ENCODE measurements around the gene AIG1.

AIG1 gene

GRCh38 chr6:143098054-143098671, 37.5 kb downstream of the AIG1 start:
- DNase-seq = no peak

DNA sequence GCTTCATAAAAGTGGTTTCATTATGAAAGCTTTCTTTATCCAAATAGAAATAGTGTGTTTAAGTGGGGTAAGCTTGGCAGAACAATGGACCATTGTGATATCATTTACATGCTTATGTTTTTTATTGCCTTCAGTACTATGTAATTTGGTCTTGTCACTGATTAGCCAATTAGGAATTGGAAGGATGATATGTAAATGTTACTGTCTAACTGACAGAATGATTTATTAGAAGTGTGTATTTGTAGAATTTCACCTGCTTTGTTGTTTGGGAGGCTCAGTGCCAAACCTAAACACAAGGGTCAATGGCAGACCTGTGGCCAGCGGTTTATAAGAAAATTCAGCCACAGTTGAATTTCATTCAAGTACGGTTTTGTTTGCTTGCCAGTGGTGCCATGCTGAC, 39.0 kb downstream of the AIG1 start:
- DNase-seq = peak; percentile 82

GRCh38 chr6:143100429-143100828, 39.7 kb downstream of the AIG1 start:
- DNase-seq = no peak

DNA sequence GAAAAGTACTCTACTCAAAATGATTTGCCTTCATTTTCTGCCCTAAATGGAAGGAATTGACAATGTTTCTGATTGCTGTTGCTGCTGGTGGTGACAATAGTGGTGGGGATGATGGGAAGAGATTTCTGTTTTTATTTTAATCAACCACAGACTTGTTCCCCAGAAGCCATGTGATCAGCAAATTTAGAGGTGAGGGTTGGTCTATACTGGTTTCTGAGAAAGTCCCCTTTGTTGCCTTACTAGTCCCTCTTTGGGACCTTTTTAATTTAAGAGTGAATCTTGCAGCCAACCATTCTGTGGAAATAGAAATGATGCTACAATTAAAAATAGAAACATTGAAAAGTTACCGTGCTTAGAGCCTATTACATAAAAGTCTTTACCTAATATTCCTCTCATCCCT, 43.2 kb downstream of the AIG1 start:
- no peak for DNase-seq

DNA sequence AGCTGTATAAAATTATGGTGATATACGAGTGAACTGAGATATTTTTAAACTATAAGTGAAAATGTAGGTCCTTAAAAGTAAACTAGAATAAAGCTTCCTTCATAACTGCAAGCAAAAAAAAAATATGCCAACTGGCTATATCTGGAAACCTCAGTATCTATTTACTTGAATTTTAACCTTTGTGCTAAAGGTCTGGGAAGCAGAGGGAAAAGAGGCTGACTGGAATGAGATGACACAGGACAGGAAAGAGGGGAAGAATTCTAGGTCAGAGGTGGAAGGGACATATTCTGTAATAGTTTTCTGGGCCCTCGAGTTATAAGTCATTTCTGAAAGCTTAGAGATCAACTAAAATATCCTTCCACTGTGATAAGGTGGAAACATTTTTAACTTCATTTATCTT, 46.8 kb downstream of the AIG1 start:
- DNase-seq = no peak

- DNase-seq = no peak
Measured at GRCh38 chr6:143107911-143108761, 47.4 kb downstream of the AIG1 start.

- DNase-seq = no peak
Measured at GRCh38 chr6:143109196-143109595, 48.5 kb downstream of the AIG1 start.

- no peak for DNase-seq
Measured at GRCh38 chr6:143110572-143110971, 49.9 kb downstream of the AIG1 start.

- DNase-seq = no peak
Measured at GRCh38 chr6:143110996-143111395, 50.3 kb downstream of the AIG1 start.

DNA sequence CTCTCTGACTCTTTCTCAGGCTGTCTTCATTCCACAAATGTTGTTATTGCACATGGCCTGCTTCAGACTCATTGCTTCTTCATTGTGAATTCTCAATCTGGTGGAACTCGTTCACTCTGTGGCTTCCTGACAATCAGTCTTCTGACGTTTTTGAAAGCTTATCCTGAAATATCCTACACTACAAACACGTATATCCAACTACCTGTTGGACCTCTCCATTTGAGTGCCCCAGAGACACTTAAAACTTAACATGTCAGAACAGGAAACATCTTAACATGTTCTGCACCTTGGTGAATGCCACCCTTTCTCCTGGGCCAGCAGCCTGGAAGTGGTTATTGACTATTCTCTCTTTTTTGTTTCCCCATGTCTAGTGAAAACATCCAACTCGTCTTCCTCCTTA, 50.8 kb downstream of the AIG1 start:
- DNase-seq = no peak

DNA sequence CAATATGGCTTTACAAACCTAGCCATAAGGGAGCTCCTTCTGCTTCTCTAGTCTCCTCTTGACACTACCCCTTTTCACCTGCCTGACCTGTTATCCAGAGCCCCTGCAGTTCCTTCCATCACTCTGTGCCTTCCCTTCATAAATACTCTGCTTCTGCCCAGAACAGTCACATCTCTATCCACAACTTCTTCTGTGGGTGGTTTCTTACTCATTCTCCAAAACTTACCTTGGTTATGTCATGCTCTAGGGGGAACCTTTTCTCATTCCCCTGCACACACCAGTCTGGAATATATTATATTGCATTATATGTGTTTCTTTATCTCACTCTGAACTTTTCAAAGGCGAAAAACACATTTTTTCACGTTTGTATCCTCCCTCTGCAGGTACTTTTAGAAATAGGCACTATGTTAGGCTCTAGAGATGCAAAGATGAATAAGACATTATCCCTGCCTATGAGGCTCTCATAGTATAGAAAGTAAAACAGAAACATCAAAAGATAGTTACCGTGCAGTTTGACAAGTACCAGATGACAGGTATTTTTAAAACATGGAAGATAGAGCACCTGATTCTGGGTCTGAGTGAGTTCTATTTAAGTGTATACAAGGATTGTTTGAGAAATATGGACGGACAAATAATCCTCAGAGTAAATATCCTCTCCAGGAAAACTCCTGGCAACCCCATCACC, 51.5 kb downstream of the AIG1 start:
- no peak for DNase-seq

GRCh38 chr6:143112837-143113236, 52.1 kb downstream of the AIG1 start:
- DNase-seq = no peak

- no peak for DNase-seq
Measured at GRCh38 chr6:143115728-143116127, 55.0 kb downstream of the AIG1 start.

DNA sequence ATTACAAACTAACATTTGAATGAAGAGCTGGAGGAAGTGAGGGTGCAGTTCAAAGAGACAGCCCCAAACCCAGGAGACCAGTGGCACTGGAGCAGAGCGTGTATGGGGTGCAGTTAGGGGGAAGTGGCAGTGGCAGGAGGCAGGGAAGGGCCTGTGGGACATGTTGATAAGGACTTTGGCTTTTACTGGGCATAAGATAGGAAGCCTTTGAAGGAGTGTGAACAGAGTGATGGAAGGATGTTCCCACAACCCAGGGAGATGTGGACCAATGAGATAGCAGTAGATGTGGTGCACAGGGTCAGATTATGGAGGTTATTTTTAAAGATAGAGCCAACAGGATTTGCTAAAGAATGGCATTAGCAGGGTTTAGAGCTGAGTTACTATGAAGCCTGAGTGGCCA, 56.4 kb downstream of the AIG1 start:
- DNase-seq = no peak

GRCh38 chr6:143119260-143119659, 58.6 kb downstream of the AIG1 start:
- no peak for DNase-seq

- no peak for DNase-seq
Measured at GRCh38 chr6:143123081-143123480, 62.4 kb downstream of the AIG1 start.

GRCh38 chr6:143123941-143124340, 63.3 kb downstream of the AIG1 start:
- DNase-seq = no peak

DNA sequence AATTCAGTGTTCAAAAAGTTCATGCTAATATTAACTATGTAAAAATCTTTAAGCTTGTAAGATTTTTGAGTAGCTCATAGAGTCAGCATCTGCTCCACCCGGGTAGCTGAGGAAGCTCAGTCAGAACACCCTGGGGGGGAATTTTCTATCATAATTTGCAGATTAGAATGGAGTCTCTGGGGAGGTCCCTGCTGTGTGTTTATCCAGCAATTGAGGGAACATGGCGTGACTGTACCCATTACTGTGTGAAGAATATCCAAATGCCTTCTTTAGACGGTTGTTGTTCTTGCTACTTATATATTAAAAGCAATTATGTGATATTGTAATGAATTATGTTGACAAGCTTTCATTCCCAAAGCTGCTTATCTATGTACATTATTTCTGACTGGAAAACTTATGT, 64.8 kb downstream of the AIG1 start:
- peak; percentile 46 for DNase-seq

DNA sequence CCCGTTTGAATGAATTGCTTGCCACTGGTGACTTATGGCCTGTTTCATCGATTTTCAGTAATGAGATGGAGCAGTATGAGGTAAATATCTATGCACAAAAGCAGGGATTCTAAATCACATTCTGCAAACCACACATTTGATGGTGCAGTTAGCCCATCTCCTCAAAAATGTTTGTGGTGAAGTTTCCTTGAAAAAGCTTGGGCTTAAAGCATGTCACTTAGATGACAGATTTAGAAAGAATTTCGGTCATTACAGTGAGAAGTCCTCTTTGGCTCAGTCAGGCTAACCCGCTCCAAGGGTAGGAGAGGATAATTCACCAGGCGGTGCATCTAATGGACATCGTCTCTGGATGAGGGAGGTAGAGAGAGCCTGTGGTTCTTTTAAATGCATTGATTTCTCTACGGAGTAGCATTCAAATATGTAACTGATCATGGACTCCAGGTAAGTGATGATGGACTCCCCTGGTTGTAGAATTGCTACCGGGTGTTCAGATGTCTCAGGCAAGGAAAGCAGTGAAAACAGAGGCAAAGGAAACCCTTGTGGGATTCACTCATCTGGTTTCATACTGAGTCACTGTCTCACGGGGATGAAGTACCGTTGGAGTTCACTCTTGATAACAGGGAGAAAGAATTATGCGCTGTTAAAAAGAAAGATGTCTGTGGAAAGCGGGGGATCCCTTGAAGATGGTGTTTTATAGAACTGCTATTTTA, 65.3 kb downstream of the AIG1 start:
- DNase-seq = no peak

DNA sequence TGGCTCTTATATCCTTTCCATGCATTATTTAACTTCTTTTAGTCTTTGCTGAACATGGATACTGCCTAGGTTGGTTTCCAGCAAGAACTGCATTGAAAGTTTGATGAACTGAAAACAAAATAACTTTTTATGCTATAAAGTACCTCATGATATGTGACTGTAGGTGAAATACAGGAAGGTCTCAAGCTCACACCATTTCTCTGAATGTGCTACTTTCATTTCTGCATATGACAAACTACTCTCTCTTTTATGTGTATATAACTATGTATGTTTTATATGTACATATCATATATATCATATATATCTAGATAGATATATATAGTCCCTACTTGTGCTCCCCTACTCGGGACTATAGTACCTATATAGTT, 65.9 kb downstream of the AIG1 start:
- DNase-seq = no peak

DNA sequence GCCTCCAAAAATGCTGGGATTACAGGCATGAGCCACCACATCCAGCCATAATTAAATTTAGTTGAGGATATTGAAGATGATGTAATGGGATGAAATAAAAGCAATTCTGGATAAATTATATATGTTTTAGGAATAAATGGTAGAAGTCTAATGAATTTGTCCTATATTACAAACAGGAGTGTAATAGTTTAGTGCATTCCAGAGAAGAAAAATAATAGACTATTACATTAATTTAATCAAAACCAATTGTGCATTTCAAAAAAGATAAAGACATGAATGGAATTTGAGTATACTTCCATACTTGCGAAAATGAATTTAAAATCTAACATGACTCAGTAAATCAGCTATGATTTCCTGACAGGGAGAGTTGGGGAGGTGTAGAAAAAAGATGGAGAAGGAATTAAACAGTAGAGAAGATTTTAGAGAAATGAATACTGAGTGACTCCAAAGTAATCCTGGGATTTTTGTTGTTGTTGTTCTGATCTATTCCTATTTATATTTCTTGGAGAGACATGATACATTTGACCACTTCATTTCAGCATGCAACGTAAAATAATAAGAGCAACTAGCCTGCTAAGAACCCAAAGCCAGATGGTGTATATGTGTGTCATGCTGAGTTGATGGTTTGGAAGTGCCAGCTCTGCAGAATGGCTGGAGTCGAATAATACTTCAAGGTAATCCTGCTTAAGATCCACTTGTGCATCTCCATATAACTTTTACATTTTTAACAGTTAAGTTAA, 67.4 kb downstream of the AIG1 start:
- no peak for DNase-seq

DNA sequence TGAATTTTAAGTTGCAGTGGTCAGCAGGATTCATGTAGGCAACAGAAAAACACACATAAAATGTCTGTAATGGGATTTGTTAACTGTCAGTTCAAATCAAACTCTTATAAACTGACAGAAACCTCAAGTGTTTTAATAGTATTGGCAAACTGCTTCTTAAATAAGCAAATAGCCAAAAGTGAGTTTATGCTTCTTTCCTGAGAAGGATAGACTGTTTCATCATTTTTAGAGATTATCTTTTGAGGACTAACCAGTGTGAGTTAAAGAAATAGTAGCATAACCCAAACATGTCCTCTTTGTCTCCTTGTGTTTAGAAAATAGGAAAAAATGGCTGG, 68.0 kb downstream of the AIG1 start:
- no peak for DNase-seq

DNA sequence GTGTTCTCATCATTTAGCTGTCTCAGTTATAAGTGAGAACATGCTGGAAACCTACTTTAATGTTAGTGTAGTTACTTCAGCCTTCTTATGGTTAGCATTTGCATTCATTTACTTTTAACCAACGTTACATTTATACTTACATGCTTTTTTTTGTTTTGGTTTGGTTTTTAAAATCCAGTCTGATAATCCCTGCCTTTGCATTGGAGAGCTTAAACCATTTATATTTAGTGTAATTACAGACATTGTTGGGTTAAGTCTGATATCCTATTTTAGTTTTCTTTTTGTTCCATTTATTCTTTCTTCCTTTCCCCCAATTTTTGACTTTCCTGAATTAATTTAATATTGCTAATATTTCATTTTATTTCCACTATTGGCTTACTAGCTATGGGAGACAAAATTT, 70.2 kb downstream of the AIG1 start:
- no peak for DNase-seq
